Stimulated activated CD4-positive, alpha-beta T cell treated with anti-CD3 and anti-CD28 coated beads, Interleukin-1b, Interleukin-23, amount 100 ng/mL, for 48 hours (primary cell): ENCODE data around the gene SLC25A1.

Experiments
- DNase-seq: peaks from one replicate; pipeline ENCODE4 v3.0.0-alpha.2; 2020

SLC25A1 gene

GRCh38 chr22:19134874-19135273 lies 43.7 kb downstream of the SLC25A1 start:
- no peak for DNase-seq

- DNase-seq = no peak
Measured at GRCh38 chr22:19134176-19134831, 44.2 kb downstream of the SLC25A1 start.

GRCh38 chr22:19133561-19133960 lies 45.0 kb downstream of the SLC25A1 start:
- no peak for DNase-seq

GRCh38 chr22:19132693-19133400 lies 45.7 kb downstream of the SLC25A1 start:
- no peak for DNase-seq

- DNase-seq = no peak
Measured at GRCh38 chr22:19132153-19132552, 46.4 kb downstream of the SLC25A1 start.

GRCh38 chr22:19131685-19132015 lies 46.9 kb downstream of the SLC25A1 start:
- no peak for DNase-seq

GRCh38 chr22:19130959-19131684 lies 47.4 kb downstream of the SLC25A1 start, which contains the start of gene TSSK2:
TSS of gene TSSK2 (plus strand) at chr22:19131308. CDS start at chr22:19131400, 92 bp downstream.
- no peak for DNase-seq

- DNase-seq = no peak
Measured at GRCh38 chr22:19129871-19130270, 48.7 kb downstream of the SLC25A1 start.

- no peak for DNase-seq
Measured at GRCh38 chr22:19128946-19129727, 49.4 kb downstream of the SLC25A1 start.

- no peak for DNase-seq
Measured at GRCh38 chr22:19128009-19128401, 50.5 kb downstream of the SLC25A1 start.

- DNase-seq = no peak
Measured at GRCh38 chr22:19127329-19128008, 51.1 kb downstream of the SLC25A1 start.

GRCh38 chr22:19126309-19127273 lies 51.9 kb downstream of the SLC25A1 start:
- DNase-seq = no peak
